CD4-positive, alpha-beta T cell (primary cell): Measurements from ENCODE around the gene PTPN3. TPM values are rescaled to one million over a fixed set of nuclear protein-coding genes. Genes with fewer than 3 reads are reported as not detected.

ENCODE experiments used
- ATAC-seq: fragments of 200-7000 bp; cut with Tn5 transposase; one replicate; pipeline ENCODE4 v1.10.0; 2022; ENCODE audit warnings: mild to moderate bottlenecking; ENCODE audit not compliant: poor library complexity
- CTCF ChIA-PET: fragments of 350-600 bp; sonication (Branson Sonifier 250); formaldehyde crosslinking; loops from one replicate; lab custom pipeline; 2021; ENCODE audit warnings: antibody characterized with exemption, inconsistent platforms; lab: Charles Lee
- POLR2A ChIA-PET: fragments of 350-600 bp; sonication (Branson Sonifier 250); formaldehyde crosslinking; loops from one replicate; lab custom pipeline; 2021; ENCODE audit warnings: antibody characterized with exemption, inconsistent platforms; lab: Charles Lee
- DNase-seq, 14 experiments: peaks; one replicate each; pipeline ENCODE4 v3.0.0-alpha.2; 2013 to 2020; ENCODE audit warnings: mixed read lengths in 2 of 14
- H3K27ac ChIP-seq, 2 donors: one replicate each; pipeline versions ENCODE4 v1.5.1 to v1.7.0; 2013; ENCODE audit warnings: low read length in 2 of 2, low read depth in 1 of 2, mild to moderate bottlenecking in 1 of 2
- H3K27me3 ChIP-seq, 2 experiments: 1 replicate in 1 of 2; 2 replicates in 1 of 2; pipeline versions ENCODE4 v1.6.1 to v1.7.0; 2013; ENCODE audit warnings: low read length in 2 of 2, control low read depth in 1 of 2, mild to moderate bottlenecking in 1 of 2, moderate library complexity in 1 of 2; ENCODE audit not compliant: insufficient read depth in 2 of 2, control insufficient read depth in 1 of 2
- H3K36me3 ChIP-seq: one replicate; pipeline ENCODE4 v1.6.1; 2013; ENCODE audit warnings: low read length, control low read depth; ENCODE audit not compliant: insufficient read depth
- H3K4me1 ChIP-seq: one replicate; pipeline ENCODE4 v1.6.1; 2013; ENCODE audit warnings: low read length, control low read depth; ENCODE audit not compliant: insufficient read depth
- H3K4me3 ChIP-seq: one replicate; pipeline ENCODE4 v1.5.1; 2013; ENCODE audit warnings: mild to moderate bottlenecking, low read length, moderate library complexity
- H3K9me3 ChIP-seq, 2 experiments: 1 replicate in 1 of 2; 2 replicates in 1 of 2; pipeline versions ENCODE4 v1.6.1 to v1.7.0; 2013; ENCODE audit warnings: low read length in 2 of 2, mild to moderate bottlenecking in 2 of 2, control low read depth in 1 of 2, moderate library complexity in 1 of 2; ENCODE audit not compliant: control insufficient read depth in 1 of 2, insufficient read depth in 1 of 2
- H3K27ac Mint-ChIP-seq: one replicate; pipeline ENCODE4 v1.8.0; 2020; ENCODE audit warnings: mixed read lengths
- H3K27me3 Mint-ChIP-seq: one replicate; pipeline ENCODE4 v1.8.0; 2021; ENCODE audit warnings: mixed read lengths
- H3K36me3 Mint-ChIP-seq: one replicate; pipeline ENCODE4 v1.8.0; 2021; ENCODE audit warnings: low read depth, mixed read lengths
- H3K4me1 Mint-ChIP-seq: one replicate; pipeline ENCODE4 v1.8.0; 2021; ENCODE audit warnings: low read depth, mixed read lengths
- H3K4me3 Mint-ChIP-seq: one replicate; pipeline ENCODE4 v1.8.0; 2020; ENCODE audit warnings: mild to moderate bottlenecking, mixed read lengths
- H3K9me3 Mint-ChIP-seq: one replicate; pipeline ENCODE4 v1.8.0; 2020; ENCODE audit warnings: mixed read lengths
- intact Hi-C, 2 experiments: fragments of 100-400 bp; cut with DNase I in 1 of 2; cut with micrococcal nuclease in 1 of 2; formaldehyde crosslinking; loops; one replicate each; pipeline versions ENCODE4 v1.15.1 to v1.9.0; 2023 to 2025; cut with DNase I, micrococcal nuclease
- microRNA-seq: library from miRNA; unstranded; fragments of <30 nt; microRNA quantifications from one replicate; pipeline ENCODE4 v1.2.0, GENCODE V29; 2021; ENCODE audit warnings: borderline microRNAs expressed, borderline replicate concordance
- total RNA-seq, 174 experiments: library from RNA in 2 of 174; stranded (reverse) in 2 of 174; gene quantifications; one replicate each; pipeline ENCODE4 v1.2.3 and lab custom pipeline; 2021 to 2026
- TF ChIP-seq, protein P1 (sequence below): fragments of 200-600 bp; IDR thresholded peaks from one replicate; pipeline ENCODE4 v1.8.0; 2022; ENCODE audit warnings: antibody characterized with exemption, mild to moderate bottlenecking

Gene PTPN3
- total RNA-seq, 2 experiments from 2014 or later = not detected

- intact Hi-C loops = no loop called here
- H3K4me3 Mint-ChIP-seq = no peak overlapping the region
- peaks cover 43% of the 10 kb centered on the region for H3K27me3 Mint-ChIP-seq
- H3K4me1 ChIP-seq = no peaks in the 10 kb centered on the region
- H3K27ac Mint-ChIP-seq = no peak overlapping the region
- no peaks in the 10 kb centered on the region for H3K36me3 ChIP-seq
- ChIA-PET CTCF (no interaction called here), POLR2A (no interaction called here)
- peaks cover 2 to 3% of the 10 kb centered on the region in 2 experiments for H3K27me3 ChIP-seq
- H3K4me1 Mint-ChIP-seq = no peaks in the 10 kb centered on the region
- H3K27ac ChIP-seq = no peak overlapping the region
- no peaks in the 10 kb centered on the region for H3K36me3 Mint-ChIP-seq
- TF ChIP-seq, protein P1, sequence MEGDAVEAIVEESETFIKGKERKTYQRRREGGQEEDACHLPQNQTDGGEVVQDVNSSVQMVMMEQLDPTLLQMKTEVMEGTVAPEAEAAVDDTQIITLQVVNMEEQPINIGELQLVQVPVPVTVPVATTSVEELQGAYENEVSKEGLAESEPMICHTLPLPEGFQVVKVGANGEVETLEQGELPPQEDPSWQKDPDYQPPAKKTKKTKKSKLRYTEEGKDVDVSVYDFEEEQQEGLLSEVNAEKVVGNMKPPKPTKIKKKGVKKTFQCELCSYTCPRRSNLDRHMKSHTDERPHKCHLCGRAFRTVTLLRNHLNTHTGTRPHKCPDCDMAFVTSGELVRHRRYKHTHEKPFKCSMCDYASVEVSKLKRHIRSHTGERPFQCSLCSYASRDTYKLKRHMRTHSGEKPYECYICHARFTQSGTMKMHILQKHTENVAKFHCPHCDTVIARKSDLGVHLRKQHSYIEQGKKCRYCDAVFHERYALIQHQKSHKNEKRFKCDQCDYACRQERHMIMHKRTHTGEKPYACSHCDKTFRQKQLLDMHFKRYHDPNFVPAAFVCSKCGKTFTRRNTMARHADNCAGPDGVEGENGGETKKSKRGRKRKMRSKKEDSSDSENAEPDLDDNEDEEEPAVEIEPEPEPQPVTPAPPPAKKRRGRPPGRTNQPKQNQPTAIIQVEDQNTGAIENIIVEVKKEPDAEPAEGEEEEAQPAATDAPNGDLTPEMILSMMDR = no peak
- H3K9me3 ChIP-seq = no peaks in the 10 kb centered on the region
- no peak overlapping the region for H3K4me3 ChIP-seq
- DNase-seq = no peak
- H3K9me3 Mint-ChIP-seq = no peaks in the 10 kb centered on the region
- ATAC-seq = no peak
These were observed 168.4 kb downstream of the PTPN3 start for GRCh38 chr9:109329638-109330258.

DNA sequence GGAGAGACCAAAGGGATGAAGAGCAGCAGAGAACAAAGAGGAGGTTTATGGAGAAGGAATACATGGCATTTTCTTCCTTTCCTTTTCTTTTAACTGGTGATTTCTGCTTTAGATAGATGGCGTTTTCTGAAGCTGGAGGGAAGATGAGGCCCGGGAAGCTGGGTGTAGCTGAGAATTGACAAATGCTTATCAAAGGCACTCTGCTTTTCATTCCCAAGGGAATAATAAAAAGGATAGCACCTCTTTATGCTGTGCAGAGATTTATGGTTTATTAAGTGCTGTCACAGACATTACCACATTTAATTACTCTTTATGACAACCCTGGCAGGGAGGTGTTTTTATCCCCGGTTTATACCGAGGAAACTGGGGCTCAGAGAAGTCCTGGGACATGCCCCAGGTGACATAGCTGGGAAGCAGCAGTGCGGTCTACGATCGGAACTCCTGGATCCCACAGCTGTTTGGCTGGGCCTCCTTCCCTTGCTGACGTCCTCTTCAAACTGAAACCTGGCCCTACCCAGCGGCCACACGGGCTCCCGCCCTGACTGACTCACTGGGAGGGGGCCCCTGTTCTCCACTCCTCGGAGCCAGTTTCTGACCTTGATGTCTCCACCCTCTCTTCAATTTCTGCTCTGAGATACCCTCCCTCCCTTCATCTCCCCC lies 169.0 kb downstream of the PTPN3 start:
- Mint-ChIP-seq H3K27ac (no peak overlapping the region), H3K4me3 (no peak overlapping the region), H3K27me3 (peaks cover 46% of the 10 kb centered on the region), H3K4me1 (no peaks in the 10 kb centered on the region), H3K36me3 (no peaks in the 10 kb centered on the region), H3K9me3 (no peaks in the 10 kb centered on the region)
- Histone ChIP-seq H3K4me3 (no peak overlapping the region), H3K36me3 (no peaks in the 10 kb centered on the region), H3K27ac (no peak overlapping the region), H3K9me3 (no peaks in the 10 kb centered on the region), H3K27me3 (peaks cover 3 to 7% of the 10 kb centered on the region in 2 experiments), H3K4me1 (no peaks in the 10 kb centered on the region)
- TF ChIP-seq, protein P1 = no peak
- intact Hi-C loops = no loop called here
- POLR2A ChIA-PET = no interaction called here
- no peak for ATAC-seq
- no peak for DNase-seq
- CTCF ChIA-PET = no interaction called here

Small RNA genes within 50 kb of the gene (microRNA-seq; reads per million reads assigned to microRNA genes)
- not detected for gene MIR3927

Other genes starting within 250 kb of the PTPN3 start
- not detected for gene EPB41L4B, start 177.2 kb downstream of the PTPN3 start, total RNA-seq